Gastroesophageal sphincter (tissue), 4 donors: ENCODE data around the gene ZNF774. TPM values are rescaled to one million over a fixed set of nuclear protein-coding genes. Genes with fewer than 3 reads are reported as not detected.

Experiments used
- ATAC-seq: fragments of 150-250 bp; one replicate; pipeline ENCODE4 v1.9.1; 2016; ENCODE audit warnings: mild to moderate bottlenecking, moderate library complexity
- H3K27ac ChIP-seq, 4 donors: fragments of 200-600 bp; sonication (generic) in 3 of 4; 1 replicate in 3 of 4; 2 replicates in 1 of 4; pipeline ENCODE4 v1.5.1; 2016 to 2019
- H3K27me3 ChIP-seq: fragments of 200-600 bp; sonication (generic); one replicate; pipeline ENCODE4 v1.5.1; 2019
- H3K36me3 ChIP-seq, 2 donors: fragments of 200-600 bp; sonication (generic); one replicate each; pipeline ENCODE4 v1.5.1; 2019; ENCODE audit warnings: control low read depth in 1 of 2
- H3K4me1 ChIP-seq, 3 donors: fragments of 200-600 bp; sonication (generic); 1 replicate in 2 of 3; 2 replicates in 1 of 3; pipeline ENCODE4 v1.5.1; 2016 to 2019; ENCODE audit warnings: control low read depth in 2 of 3
- H3K4me3 ChIP-seq, 2 donors: fragments of 200-600 bp; sonication (generic); one replicate each; pipeline ENCODE4 v1.5.1; 2019; ENCODE audit warnings: mild to moderate bottlenecking in 1 of 2, moderate library complexity in 1 of 2
- H3K9me3 ChIP-seq, 3 donors: fragments of 200-600 bp; sonication (generic); one replicate each; pipeline ENCODE4 v1.5.1; 2017 to 2019; ENCODE audit warnings: control low read depth in 2 of 3
- EP300 ChIP-seq: sonication (generic); formaldehyde crosslinking; IDR thresholded peaks from one replicate; pipeline ENCODE4 v1.6.1; 2017; ENCODE audit warnings: antibody characterized with exemption, mild to moderate bottlenecking
- POLR2A ChIP-seq, 2 donors: fragments of 450-650 bp; IDR thresholded peaks; one replicate each; pipeline ENCODE4 v1.6.1; 2017; ENCODE audit warnings: antibody characterized with exemption in 2 of 2, mild to moderate bottlenecking in 2 of 2, moderate library complexity in 1 of 2
- POLR2AphosphoS5 ChIP-seq: sonication (generic); formaldehyde crosslinking; IDR thresholded peaks from one replicate; pipeline ENCODE4 v1.6.1; 2017; ENCODE audit warnings: antibody characterized with exemption
- WGBS, 2 donors: methylation state at CpG; one replicate each; pipeline ENCODE4 v1.1.5; 2018; ENCODE audit warnings: low coverage in 1 of 2; 5-methylcytosine and 5-hydroxymethylcytosine counted together
- total RNA-seq, 4 donors: library from RNA; depleted of rRNA; stranded (reverse); fragments of >200 nt; gene quantifications; one replicate each; pipeline ENCODE4 v1.1.0, GENCODE V29; 2016
- TF ChIP-seq, protein P1 (sequence below), 4 experiments: fragments of 200-600 bp in 2 of 4; fragments of 450-650 bp in 2 of 4; sonication (generic) in 1 of 4; IDR thresholded peaks; one replicate each; pipeline ENCODE4 v1.5.1; 2017 to 2019; ENCODE audit warnings: antibody characterized with exemption in 4 of 4, mild to moderate bottlenecking in 2 of 4, moderate library complexity in 2 of 4

ZNF774 gene
- total RNA-seq, 4 donors from 2014 or later = 0.78 to 17.2 (median 1.1) TPM

DNA sequence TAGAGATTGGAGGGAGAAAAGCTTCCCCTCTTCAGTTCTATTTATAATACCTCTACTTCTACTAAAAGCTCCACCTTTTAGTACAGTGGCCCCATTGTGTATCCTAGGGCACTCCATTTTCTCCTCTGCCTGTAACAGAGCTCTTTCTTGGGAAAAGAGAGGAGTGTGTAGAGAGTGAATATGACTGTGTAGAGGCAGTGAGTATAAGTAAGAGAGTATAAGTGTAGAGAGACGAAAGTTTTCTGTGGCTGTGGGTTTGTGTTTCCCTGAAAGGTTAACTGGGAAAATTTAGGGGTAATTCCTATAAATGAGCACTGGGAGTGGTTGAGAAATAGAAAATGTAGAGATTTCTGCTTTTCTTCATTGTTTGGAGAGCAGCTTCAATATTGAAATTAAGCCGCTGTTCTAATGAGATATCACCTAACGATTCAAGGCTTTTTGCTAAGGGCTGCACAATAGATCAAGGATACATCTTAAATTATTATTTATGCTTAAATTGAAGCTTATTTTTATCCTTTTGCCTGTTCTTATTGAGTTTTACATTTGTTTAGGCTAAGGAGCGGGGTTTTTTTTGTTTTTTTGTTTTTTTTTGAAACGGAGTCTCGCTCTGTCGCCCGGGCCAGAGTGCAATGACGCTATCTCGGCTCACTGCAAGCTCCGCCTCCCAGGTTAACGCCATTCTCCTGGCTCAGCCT lies 42.8 kb downstream of the ZNF774 start:
- WGBS, 2 donors = 94 to 100% methylated on average over 2 to 11 of the region's 12 CpGs
- TF ChIP-seq POLR2A (IDR thresholded peaks at IDR 0.05) (no peak), POLR2AphosphoS5 (no peak), EP300 (no peak)
- TF ChIP-seq, protein P1, sequence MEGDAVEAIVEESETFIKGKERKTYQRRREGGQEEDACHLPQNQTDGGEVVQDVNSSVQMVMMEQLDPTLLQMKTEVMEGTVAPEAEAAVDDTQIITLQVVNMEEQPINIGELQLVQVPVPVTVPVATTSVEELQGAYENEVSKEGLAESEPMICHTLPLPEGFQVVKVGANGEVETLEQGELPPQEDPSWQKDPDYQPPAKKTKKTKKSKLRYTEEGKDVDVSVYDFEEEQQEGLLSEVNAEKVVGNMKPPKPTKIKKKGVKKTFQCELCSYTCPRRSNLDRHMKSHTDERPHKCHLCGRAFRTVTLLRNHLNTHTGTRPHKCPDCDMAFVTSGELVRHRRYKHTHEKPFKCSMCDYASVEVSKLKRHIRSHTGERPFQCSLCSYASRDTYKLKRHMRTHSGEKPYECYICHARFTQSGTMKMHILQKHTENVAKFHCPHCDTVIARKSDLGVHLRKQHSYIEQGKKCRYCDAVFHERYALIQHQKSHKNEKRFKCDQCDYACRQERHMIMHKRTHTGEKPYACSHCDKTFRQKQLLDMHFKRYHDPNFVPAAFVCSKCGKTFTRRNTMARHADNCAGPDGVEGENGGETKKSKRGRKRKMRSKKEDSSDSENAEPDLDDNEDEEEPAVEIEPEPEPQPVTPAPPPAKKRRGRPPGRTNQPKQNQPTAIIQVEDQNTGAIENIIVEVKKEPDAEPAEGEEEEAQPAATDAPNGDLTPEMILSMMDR (IDR thresholded peaks at IDR 0.05) = no peak
- Histone ChIP-seq H3K4me3 (no peak overlapping the region), H3K36me3 (peaks cover 0 to 14% of the 10 kb centered on the region in 2 donors), H3K9me3 (no peaks in the 10 kb centered on the region), H3K4me1 (peaks cover 20 to 100% (median 33%) of the 10 kb centered on the region in 3 donors), H3K27ac (peak overlapping the region in 3 of 4 donors; percentile 44 to 75 (median 68)), H3K27me3 (no peaks in the 10 kb centered on the region)
- ATAC-seq = no peak

DNA sequence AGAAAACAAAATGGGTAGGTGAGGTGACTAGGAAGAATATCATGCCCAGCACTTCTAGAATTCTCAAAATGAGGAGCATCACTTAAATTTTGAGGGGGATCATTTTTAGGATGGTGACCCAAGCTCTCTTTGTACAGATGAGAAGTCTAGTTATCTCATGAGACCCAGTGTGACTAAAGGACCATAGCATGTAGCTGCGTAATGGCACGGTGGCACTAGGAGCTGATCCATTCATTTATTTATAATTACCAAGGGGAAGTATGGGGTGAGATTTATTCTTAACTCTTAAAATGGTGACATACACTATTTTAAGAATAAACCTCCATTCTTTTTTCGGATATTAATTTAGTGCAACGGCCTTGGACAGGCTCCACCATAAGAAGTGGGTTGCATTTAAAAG lies 44.2 kb downstream of the ZNF774 start:
- H3K36me3 ChIP-seq = peaks cover 0 to 6% of the 10 kb centered on the region in 2 donors
- H3K9me3 ChIP-seq = no peaks in the 10 kb centered on the region
- 39 to 48% methylated on average over 4 of the region's 4 CpGs for WGBS, 2 donors
- ATAC-seq = no peak
- H3K4me3 ChIP-seq = no peak overlapping the region
- peaks cover 25 to 100% (median 30%) of the 10 kb centered on the region in 3 donors for H3K4me1 ChIP-seq
- peak overlapping the region; percentile 12 to 75 (median 58) for H3K27ac ChIP-seq
- no peaks in the 10 kb centered on the region for H3K27me3 ChIP-seq
- TF ChIP-seq POLR2A (IDR thresholded peaks at IDR 0.05) (no peak), EP300 (no peak), POLR2AphosphoS5 (no peak)
- TF ChIP-seq, protein P1 (IDR thresholded peaks at IDR 0.05) = no peak

DNA sequence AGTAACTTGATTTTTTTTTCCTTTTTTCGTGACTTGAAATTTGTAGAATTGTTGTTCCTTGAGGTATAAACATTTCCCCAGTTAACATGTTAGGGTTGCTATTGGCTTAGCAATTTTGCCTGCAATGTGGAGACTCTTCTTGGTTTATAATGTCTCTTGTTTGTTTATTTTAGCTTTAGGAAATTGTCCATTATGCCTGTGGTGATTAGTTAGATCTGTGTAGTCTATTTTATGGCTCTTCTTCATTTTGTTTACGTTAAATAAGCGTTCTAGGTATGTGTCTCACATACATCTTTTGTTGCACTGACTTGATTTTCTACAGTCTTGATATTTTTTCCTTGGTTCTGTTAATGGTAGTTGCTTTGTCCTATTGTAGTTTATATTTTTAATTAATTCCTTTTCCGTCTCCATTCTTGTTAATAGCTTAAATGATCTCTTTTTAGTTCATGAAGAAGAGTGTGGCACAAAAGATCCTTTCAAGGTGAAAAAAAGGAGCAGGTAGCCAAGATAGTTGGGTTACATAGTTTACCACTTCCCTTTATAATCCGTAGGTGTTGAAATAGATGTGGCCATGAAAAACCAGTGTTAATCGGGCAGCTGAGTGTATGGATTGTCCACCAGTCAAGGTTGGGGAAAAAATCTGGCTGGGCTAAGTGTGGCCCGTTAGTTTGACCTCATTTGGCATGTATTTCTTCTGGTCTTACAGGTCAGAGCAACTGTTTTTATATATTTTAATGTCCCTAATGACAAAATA lies 48.1 kb downstream of the ZNF774 start:
- ATAC-seq = peak; percentile 4
- H3K4me3 ChIP-seq = peak overlapping the region; percentile 11 to 19

DNA sequence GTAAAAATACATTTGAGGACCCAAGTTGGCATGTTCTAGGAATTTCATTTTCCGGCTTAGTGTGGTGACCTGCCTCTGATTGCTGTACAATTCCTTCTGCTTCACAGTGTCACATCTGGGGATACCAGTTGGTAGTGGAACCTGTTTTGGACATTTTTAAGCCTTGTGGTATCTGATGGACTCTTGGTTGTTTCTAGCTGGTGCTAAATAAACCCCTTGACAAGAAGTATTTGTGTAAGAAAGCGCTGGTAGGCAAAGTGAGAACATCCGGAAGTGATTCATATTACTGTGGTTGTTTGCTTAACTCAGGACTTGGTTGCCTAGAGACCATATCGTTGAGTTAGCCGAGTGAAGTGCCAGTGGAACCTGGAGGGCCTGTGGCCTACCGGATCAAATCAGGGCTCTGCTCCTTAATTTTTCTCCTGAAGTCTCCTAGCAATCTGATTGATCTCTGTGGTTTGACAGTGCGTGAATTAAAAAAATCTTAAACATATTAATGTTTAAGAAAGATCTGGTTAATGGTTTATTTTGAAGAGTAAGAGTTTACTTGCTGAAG lies 48.8 kb downstream of the ZNF774 start:
- peak overlapping the region; percentile 11 to 19 for H3K4me3 ChIP-seq
- 2 to 4% methylated on average over 4 to 7 of the region's 7 CpGs for WGBS, 2 donors

More for the DNA sequence above, 48.1 kb downstream of the ZNF774 start:
- WGBS, 2 donors = 33 to 51% methylated on average over 6 to 7 of the region's 7 CpGs
- TF ChIP-seq EP300 = no peak
- TF ChIP-seq, protein P1 (IDR thresholded peaks at IDR 0.05) = no peak
- TF ChIP-seq POLR2A (IDR thresholded peaks at IDR 0.05) = no peak
- no peak for TF ChIP-seq POLR2AphosphoS5
- peak overlapping the region; percentile 87 to 99 (median 88) for H3K27ac ChIP-seq
- no peaks in the 10 kb centered on the region for H3K36me3 ChIP-seq
- no peaks in the 10 kb centered on the region for H3K27me3 ChIP-seq
- no peaks in the 10 kb centered on the region for H3K9me3 ChIP-seq
- H3K4me1 ChIP-seq = peaks cover 32 to 99% (median 32%) of the 10 kb centered on the region in 3 donors

More for the DNA sequence above, 48.8 kb downstream of the ZNF774 start:
- no peaks in the 10 kb centered on the region for H3K36me3 ChIP-seq
- TF ChIP-seq POLR2A (IDR thresholded peaks at IDR 0.05) (peak in 1 of 2 donors; percentile 16), POLR2AphosphoS5 (peak; percentile 76), EP300 (no peak)
- TF ChIP-seq, protein P1 (IDR thresholded peaks at IDR 0.05) = no peak
- no peaks in the 10 kb centered on the region for H3K27me3 ChIP-seq
- peak overlapping the region; percentile 87 to 99 (median 88) for H3K27ac ChIP-seq
- H3K4me1 ChIP-seq = peaks cover 33 to 99% (median 34%) of the 10 kb centered on the region in 3 donors
- ATAC-seq = peak; percentile 90
- no peaks in the 10 kb centered on the region for H3K9me3 ChIP-seq
